SK-N-MC (cell line): ENCODE data around the gene ARHGEF16.

Experiments
- EZH2 ChIP-seq: fragments of 200-600 bp; sonication (generic); IDR thresholded peaks from one replicate; pipeline ENCODE4 v1.6.1; 2017; ENCODE audit warnings: antibody characterized with exemption
- FOXP2 ChIP-seq: optimal IDR thresholded peaks from 2 replicates; pipeline ENCODE3; 2011; ENCODE audit warnings: mild to moderate bottlenecking, moderate library complexity; ENCODE audit not compliant: insufficient read depth; ENCODE audit errors: extremely low read length, control extremely low read depth
- POLR2AphosphoS5 ChIP-seq: IDR thresholded peaks from 2 replicates; pipeline ENCODE4 v1.6.1; 2012; ENCODE audit warnings: mild to moderate bottlenecking, low read depth, low read length, borderline replicate concordance

GRCh38 chr1:3439346-3440299 is 14.8 kb upstream of the ARHGEF16 start:
- TF ChIP-seq POLR2AphosphoS5, result no peak
- TF ChIP-seq EZH2, result no peak
- TF ChIP-seq FOXP2, result no peak
